ENCODE measurements around the gene SETD1A. TPM values are rescaled to one million over a fixed set of nuclear protein-coding genes. Genes with fewer than 3 reads are reported as not detected.

SETD1A gene
- total and polyA plus RNA-seq, 2 of the 8 experiments (the other 6 are each of a cell fraction or from before 2014, with no cell fraction given) = 4.8 to 29.0 TPM

DNA sequence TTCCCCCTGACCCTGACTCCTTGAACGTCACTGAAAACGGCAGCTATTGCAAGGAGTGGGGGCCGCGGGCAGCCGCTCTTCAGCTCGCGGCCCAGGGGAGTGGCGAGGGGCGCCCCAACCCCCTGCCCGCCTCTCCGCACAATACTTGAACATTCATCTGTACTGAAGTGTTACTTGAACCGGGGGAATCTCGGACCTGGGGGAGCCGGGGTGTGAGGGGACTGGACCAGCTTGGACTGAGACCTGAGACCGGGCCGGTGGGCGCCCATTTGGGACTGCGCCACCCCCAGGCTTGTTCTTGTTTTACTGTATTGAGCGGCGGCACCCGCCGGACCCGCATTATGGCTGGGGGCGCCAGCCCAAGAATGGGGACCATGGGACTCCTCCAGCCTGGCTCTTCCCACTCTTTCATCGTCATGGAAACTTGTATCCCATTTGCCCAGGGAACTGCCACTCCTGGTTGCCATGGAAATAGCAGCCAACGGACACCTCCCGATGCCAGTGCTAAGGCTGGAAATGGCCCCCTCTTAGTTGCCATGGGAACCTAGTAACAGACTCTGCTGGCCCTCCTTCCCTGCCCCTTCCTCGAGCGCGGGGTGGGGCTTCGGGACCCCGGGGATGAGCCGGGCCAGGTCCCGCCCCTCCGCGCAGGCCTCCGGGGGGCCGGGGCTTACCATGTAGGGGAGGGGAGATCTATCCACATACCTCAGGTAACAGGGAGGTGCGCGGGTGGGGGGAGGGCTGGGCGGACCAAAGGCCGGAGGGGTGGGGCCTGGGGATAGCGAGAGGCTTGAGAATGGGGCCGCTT, 9.5 kb upstream of the SETD1A start (continued):
- TF ChIP-seq CHD7 (IDR thresholded peaks at IDR 0.05; ENCODE audit: insufficient replicate concordance, low read length) (no peak), EGR1 (IDR thresholded peaks at IDR 0.05; ENCODE audit: borderline replicate concordance, low read depth, low read length) (peak; percentile 25; the same call in 1 of the 2 replicates), MAFK (IDR thresholded peaks at IDR 0.05; ENCODE audit: low read depth, low read length) (no peak), JUND (IDR thresholded peaks at IDR 0.05; ENCODE audit: low read length) (no peak), SAP30 (IDR thresholded peaks at IDR 0.05; ENCODE audit: insufficient read depth, insufficient replicate concordance, low read length) (no peak), POU5F1 (IDR thresholded peaks at IDR 0.05; ENCODE audit: low read depth, low read length) (no peak), SIX5 (IDR thresholded peaks at IDR 0.05; ENCODE audit: low read depth, low read length) (no peak), SRF (IDR thresholded peaks at IDR 0.05; ENCODE audit: low read depth, low read length) (no peak; the same call in 1 of the 2 replicates), RFX5 (IDR thresholded peaks at IDR 0.05; ENCODE audit: borderline replicate concordance, low read depth, low read length) (no peak), TAF1 (IDR thresholded peaks at IDR 0.05; ENCODE audit: low read depth, low read length) (peak; percentile 73)

Measured in H1 (cell line).